GM21515 (cell line): ENCODE measurements around the gene PTDSS2.
A peak's percentile ranks its signal among the peaks of the same experiment; 100 is the strongest.
"Not testable (repeated sequence)": the region's sequence is repeated elsewhere in the genome, so short reads cannot be mapped to it uniquely, and the experiment has no call there.

Experiments
- ATAC-seq: cut with Tn5 transposase; IDR thresholded peaks from one replicate; pipeline ENCODE4 v1.9.1; 2021; ENCODE audit not compliant: unreplicated experiment

PTDSS2 gene

DNA sequence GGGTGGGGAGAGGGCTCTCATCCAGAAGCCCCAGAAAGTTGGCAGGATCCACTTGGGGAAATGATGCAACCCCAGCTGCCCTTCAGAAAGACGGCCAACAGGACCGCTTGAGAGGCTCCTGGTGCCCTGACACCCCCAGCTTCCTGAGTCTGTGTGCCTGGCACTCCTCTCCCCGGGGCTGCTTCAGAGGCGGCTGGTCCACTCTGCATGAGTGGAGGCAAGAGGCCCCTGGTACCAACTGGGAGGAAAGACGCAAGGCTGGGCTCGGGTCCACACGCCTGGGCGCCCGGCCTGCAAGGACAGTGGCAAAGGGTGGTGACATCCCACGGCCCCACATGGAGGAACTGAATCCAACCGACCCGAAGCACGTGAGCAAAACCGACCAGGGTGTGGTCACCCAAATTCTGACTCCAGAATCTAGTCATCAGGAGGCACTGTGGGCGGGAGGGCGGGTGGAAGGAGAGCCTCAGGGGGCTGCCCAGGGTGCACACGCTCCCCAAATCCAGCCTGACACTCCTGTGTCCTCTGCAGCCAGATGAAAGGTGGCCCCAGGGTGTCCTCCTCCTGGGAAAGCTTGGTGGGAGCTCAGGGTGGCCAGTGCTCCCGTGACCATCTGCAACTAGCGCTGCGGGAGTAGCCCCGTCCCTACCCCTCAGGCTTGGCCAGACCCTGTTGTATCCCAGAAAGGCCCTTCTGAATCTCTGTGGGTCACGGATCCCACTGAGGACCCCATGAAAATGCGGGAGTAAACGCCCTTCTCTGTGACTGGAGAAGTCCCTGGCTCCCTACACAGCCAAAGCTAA, 53.3 kb downstream of the PTDSS2 start:
- ATAC-seq = no peak

DNA sequence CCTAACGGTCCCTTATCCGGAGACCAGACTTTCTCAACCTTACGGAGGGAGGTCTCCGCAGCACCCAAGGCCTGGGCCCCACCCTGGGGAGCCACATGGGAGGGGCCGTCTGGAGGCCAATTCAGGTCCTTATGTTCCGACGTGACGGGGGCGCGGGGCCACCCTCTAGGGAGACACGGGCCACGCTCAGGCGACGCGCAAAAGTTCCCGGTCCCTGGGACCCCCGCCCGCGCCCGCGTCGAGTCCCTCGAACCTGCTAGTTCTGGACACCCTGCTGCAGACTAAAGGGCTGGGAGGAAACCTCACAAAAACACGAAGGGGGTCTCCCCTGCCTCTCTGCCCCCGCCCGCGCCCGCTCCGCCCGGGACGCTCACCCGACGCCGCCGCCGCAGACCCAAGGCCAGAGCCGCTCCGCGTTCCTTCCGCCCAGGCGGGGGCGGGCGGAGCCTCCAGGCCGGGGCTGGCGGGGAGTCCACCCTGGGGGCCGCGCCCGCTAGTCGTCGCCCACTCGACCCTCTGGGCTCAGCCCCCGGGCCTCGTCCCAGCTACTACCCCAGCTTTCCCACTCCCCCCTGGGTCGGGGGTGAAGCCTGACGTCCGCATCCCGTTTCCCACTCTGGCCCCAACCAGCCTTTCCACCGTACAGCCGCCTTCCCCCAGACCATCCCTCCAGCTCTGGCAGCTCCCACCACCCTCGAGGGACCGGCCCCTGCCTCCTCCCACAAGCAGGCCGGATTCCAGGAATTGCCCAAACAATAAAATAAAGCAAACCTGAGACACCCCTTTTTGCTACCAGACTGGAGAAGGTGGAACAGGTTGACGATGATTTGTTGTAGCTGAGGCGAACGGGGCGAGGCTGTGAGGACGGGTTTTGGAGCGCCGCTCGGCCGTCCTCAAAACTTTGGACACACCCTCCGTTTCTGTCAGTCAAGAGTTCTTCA, 54.2 kb downstream of the PTDSS2 start:
- ATAC-seq = no peak

DNA sequence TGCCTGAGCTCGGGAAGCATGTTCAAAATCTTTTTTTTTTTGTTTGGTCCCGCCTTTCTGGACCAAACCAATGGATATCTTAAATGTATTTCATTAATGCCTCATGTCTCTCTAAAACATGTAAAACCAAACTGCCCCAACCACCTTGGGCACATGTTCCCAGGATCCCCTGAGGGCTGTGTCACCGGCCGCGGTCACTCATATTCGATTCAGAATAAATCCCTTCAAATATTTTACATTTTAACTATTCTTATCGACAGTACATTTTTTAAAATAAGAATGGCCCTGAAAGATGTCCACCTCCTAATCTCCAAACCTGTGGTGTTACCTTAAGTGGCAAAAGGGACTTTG, 54.9 kb downstream of the PTDSS2 start:
- no peak for ATAC-seq

DNA sequence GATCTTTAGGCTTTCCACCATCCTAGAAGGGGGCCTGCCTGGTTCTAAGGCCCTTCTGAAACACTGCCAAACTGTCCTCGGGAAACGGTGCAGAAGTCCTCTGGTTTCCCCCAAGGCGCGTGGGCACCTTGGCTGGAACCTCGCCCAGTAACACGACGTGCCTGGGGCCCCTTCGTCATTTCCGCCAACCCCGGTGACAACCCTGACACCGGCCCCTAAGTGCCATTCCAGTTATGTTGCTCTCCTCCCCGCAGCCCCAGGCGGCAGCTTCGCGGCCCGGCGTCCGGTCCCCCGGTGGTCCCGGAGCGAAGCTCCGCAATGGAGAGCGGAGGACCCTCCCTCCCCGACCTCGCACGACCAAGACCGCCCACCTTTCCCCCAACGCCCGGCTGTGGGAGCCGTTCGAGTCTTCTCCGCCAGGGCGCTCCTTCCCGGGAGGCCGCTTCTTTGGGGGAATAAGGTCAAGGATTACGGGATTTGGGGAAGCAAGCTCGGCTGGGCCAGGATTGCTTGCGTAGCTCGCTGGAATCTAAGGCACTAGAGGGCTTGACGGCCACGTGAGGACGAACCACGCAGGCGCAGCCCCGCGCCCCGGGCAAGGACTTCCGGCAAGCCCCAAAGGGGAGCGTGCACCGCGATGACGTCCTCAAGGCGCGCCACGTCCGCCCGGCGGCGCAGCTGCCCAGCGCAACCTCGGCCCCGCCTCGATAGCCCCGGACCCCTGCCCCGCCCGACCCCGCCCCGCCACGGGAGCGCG, 56.3 kb downstream of the PTDSS2 start:
- peak; percentile 62 for ATAC-seq

DNA sequence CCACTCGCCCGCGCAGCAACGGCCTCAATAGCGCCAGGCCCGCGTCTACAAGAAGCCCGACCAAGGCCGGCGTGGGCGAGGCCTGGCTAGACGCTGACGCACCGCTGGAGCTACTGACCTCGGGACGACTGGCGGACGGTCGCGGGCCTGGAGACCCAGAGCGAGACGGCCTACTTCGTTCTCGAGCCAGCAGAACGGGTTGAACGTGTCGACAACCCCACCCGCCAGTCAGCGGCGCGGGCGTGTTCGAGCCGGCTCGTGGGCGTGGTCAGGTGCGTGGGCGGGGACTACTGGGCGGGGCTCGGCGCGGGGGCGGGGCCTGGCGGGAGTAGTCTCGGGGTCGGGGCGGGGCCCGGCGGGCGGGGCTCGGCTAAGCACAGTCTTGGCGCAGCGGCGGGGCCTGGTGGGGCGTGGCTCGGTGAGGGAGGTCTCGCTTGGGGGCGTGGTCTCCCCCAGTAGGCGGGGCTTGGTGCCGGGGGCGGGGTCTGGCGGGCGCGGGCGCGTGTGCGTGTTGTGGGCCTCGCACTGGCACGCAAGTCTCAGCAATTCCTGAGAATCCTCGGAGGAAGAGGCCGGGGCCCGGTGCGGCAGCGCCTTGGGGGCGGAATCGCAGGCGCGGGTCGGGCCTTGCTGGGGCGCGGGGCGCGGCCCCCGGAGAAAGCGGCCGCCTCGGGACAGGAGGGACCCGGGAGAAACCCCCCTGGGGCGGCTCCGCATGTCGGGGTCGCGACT, 57.1 kb downstream of the PTDSS2 start, which contains the start of gene RNH1:
TSS of gene RNH1 (minus strand) at position 248 of the 732 bp plus-strand sequence. CDS start 5,080 bp downstream, outside the sequence.
- peak; percentile 31 for ATAC-seq

DNA sequence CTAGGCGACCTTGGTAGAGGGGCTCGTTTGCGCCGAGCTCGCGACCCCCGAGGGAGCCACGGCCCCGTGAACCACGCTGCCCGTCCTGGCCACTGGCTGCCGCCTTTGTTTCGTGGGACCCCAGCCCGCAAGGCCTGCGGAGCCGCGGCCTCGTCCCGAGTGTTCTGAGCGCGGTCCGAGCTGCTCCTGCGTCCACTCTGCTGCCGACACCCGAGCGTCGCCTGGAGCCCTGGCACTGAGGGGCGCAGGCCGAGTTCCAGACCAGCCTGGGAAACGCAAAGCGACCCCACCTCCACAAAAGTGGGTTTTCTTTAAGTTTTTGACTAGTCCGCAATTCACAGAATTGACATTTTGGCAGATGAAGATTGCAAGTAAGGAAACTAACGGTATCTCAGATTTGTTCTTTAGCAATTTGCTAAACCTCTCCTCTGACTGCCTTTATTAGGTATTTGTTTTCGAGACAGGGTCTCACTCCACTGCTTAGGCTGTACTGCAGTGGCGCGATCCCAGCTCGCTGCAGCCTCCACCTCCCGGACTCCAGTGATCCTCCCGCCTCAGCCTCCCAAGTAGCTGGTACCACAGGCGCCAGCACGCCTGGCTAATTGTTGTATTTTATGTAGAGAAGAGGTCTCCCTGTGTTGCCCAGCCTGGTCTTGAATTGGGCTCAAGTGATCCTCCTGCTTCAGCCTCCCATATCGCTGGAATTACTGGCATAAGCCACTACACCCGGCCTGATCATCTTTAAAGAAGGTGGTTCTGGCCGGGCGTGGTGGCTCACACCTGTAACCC, 57.8 kb downstream of the PTDSS2 start:
- ATAC-seq = no peak

DNA sequence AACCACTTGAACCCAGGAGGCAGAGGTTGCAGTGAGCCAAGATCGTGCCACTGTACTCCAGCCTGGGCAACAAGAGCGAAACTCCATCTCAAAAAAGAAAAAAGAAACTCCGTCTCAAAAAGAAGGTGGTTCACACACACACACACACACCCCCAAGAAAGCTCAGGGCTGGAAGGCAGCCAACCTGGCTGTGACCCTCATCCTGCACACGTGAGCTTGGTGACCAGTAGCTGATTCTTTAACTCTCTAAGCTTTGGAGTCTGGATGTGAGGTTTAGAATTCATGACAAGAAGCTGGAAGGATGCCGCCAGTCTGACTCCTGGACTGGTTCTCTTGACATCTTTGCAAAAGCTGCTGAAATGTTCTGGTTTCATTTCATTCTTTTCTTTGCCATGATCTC, 58.9 kb downstream of the PTDSS2 start:
- ATAC-seq = no peak

DNA sequence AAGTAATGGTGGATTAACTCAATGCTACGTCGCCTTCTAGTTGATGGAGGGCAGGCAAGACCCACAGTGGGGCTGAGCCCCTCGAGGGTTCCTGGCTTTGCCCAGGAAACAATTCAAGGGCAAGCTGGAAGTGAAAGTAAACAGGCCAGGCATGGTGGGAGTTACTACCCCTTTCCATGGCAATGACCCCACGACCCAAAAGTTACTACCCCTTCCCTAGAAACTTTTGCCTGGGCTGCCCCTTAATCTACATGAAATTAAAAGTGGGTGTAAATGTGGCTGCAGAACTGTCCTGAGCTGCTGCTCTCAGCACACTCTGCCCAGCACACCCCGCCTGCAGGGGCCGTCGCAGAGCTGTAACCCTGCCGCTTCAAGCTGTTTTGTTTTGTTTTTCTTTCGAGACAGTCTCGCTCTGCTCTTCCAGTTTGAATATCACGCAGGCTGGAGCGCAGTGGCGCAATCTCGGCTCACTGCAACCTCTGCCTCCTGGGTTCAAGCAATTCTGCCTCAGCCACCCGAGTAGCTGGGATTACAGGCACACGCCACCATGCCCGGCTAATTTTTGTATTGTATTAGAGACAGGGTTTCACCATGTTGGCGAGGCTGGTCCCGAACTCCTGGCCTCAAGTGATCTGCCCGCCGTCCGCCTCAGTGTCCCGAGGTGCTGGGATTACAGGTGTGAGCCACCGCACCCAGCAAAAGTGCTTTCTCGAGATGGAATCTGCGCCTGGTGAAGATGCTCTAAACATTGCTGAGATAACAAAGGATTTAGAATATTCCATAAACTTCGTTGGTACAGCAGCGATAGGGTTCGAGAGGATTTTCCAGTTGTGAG, 62.9 kb downstream of the PTDSS2 start:
- ATAC-seq = no peak

DNA sequence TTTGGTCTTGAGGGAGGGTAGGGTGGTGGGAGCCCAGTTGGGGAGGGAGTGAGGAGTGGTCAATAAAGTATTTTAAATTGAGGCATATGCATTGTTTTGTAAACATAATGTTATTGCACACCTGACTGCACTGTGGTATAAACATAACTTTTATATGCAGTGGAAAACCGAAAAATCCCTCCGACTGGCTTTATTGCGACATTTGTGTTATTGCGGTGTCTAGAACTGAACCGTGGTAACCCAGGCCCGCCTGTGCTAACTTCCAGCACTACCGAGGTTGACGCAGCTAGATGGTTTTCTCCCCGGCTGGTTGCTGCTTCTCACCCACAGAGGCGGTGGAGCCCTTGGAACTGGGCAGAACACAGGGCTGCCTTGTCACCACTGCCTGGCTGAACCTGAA, 64.5 kb downstream of the PTDSS2 start:
- ATAC-seq = no peak

DNA sequence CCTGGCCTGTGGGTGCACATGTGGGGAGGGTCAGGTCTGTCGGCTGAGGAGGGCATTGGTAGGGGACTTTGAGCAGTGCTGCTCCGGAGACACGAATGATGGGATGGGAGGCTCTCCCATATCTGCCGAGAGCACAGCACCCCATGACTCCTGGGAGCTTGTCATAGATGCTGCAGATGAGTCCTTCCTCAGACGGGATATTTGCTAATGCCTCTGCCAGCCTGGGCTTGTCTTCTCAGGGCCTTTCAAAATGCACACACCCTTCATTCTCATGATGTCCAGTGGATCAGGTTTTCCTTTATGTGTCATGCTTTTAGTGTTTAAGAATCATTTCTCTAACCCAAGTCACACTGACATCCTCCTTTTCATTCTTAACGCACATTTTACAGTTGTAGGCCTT, 65.1 kb downstream of the PTDSS2 start:
- no peak for ATAC-seq

DNA sequence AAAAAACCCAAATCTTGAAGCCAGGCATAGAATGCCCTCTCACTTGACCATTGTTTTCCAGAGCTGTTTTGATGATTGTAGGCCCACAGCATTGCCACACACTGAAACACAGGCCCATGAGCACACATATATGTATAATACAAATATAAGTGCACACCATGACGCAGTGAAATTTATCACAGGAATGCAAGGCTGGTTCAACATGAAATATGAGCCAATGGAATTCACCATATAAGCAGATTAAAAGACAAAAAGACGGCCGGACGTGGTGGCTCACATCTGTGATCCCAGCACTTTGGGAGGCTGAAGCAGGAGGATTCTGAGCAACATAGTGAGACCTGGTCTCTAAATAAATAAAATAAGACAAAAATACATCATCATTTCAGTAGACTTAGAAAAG, 66.3 kb downstream of the PTDSS2 start:
- no peak for ATAC-seq

DNA sequence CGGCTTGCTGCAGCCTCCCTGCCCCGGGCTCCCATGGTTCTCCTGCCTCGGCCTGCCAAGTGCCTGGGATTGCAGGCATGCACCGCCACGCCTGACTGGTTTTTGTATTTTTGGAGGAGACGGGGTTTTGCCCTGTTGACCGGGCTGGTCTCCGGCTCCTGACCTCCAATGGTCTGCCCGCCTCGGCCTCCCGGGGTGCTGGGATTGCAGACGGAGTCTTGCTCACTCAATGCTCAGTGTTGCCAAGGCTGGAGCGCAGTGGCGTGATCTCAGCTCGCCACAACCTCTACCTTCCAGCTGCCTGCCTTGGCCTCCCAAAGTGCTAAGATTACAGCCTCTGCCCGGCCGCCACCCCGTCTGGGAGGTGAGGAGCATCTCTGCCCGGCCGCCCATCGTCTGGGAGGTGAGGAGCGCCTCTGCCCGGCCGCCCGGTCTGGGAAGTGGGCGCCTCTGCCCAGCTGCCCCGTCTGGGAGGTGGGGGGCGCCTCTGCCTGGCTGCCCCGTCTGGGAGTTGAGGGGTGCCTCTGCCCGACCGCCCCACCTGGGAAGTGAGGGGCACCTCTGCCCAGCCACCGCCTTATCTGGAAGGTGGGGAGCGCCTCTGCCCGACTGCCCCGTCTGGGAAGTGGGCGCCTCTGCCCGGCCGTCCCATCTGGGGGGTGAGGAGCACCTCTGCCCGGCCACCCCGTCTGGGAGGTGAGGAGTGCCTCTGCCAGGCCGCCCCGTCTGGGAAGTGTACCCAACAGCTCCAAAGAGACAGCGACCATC, 67.0 kb downstream of the PTDSS2 start:
- not testable (repeated sequence) for ATAC-seq

DNA sequence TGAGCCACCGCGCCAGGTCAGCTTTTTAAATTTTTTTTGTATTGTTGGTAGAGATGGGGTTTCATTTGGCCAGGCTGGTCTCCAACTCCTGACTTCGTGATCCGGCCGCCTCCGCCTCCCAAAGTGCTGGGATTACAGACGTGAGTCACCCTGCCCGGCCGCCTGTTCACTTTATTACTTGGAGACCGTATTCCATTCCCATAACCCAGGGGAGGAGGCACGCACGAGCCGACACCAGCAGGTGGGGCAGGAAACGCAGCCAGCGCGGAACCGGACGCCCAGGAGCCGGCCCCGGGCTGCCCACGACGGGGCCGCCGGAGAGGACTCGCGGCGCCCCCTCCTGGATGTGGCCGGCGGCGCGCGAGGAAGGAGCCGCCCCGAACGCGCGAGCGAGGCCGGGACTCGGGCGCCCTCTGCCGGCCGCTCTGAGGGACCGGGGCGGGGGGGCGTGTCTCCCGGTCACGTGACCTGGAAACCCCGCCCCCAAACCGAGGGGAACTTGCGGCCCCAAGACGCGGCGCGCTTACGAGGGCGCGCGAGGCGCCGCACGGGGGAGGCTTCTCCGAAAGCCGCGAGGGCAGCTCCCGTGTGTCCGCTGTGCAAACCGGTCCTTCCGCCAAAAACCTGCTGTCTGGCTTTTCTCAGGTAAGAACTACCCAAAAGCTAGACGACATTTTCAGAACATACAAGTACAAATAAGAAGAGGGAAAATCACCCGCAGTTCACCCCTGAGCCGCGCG, 68.6 kb downstream of the PTDSS2 start:
- peak; percentile 80 for ATAC-seq

DNA sequence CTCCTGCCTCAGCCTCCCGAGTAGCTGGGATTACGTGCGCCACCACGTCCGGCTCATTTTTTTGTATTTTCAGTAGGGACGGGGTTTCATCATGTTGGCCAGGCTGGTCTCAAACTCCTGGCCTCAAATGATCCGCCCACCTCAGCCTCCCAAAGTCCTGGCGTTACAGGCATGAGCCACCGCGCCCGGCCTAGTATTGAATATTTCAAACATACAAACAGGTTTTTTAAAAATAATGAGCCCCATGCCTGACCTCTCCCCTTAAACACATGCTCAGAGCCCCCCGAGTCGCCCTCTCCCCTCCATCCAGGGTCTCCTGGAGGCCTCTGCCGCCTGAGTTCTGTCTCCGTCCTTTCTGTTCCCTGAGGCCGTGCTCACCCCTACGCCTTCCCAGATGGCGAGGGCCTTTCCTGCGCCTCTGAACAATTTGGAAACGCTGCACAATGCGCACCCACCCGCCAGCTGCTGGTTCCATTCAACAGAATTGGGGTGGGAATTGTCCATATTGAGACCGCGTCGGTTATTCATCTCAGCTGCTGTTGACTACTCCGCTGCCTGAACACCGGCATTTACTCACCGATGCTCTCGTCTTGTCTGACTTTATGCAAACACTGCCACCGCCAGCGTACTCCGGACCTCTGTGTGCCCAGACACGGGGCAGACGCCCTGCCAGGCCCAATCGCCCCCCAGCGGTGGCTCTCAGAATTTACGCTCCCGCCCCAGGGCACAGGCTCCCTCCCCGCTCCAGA, 70.5 kb downstream of the PTDSS2 start:
- no peak for ATAC-seq

DNA sequence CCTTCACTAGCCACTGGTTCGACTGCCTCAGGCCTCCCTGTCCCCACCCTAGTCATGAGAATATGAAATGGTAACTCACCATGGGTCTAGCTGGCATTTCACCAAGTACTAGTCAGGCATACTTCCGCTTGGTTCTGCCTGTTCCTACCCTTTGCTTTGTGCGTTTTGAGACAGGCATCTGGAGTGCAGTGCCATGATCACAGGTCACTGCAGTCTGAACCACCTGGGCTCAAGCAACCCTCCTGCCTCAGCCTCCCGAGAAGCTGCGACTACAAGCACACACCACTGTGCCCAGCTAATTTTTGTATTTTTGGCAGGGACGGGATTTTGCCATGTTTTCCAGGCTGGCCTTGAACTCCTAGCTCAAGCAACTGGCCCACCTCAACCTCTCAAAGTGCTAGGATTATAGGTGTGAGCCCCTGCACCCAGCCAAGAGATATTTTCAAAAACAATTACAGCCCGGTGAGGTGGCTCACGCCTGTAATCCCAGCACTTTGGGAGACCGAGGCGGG, 71.2 kb downstream of the PTDSS2 start:
- ATAC-seq = no peak

DNA sequence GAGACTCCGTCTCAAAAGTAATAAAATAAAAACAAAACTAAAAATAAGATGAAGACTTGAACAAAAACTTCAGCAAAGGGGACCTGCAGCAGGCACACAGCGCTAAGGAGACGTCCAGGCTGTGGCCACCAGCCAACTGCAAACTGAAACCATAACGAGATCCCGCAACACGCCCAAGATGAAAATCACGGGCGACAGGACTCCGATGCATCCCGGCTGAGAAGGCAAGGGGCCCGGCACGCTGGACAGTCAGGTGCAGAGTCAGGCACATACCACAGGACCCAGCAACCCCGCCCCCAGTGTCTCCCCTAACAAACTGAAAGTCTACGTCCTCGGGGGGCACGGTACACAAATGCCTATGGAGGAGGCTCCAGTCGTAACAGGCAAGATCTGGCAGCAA, 76.1 kb downstream of the PTDSS2 start:
- ATAC-seq = no peak
